ENCODE results near the gene GRHL1.

Gene GRHL1

GRCh38 chr2:10043906-10044601 lies 92.6 kb downstream of the GRHL1 start:
- DNase-seq, result peak; percentile 91

GRCh38 chr2:10045561-10046355 lies 94.3 kb downstream of the GRHL1 start:
- no peak for DNase-seq

- no peak for DNase-seq
These were observed 95.4 kb downstream of the GRHL1 start for GRCh38 chr2:10046931-10047330.

- DNase-seq, result no peak
These were observed 96.4 kb downstream of the GRHL1 start for GRCh38 chr2:10047616-10048500.

GRCh38 chr2:10048501-10049171 lies 97.1 kb downstream of the GRHL1 start:
- DNase-seq, result peak; percentile 57
